HL-60/S4 (cell line): ENCODE data around the gene PHC2.
"Not testable (repeated sequence)": the region's sequence is repeated elsewhere in the genome, so short reads cannot be mapped to it uniquely, and the experiment has no call there.

Experiments
- in situ Hi-C: fragments of 300-500 bp; cut with MboI; formaldehyde crosslinking; loops from 2 replicates; pipeline ENCODE4 v1.14.3; 2022; ENCODE audit warnings: low sequenced_read_pairs

The PHC2 gene

GRCh38 chr1:33320619-33321165, 110.2 kb downstream of the PHC2 start, which contains the start of gene A3GALT2:
Gene A3GALT2 (minus strand): TSS chr1:33321098. CDS start chr1:33321098, 0 bp downstream.
- in situ Hi-C loops = no loop called here

GRCh38 chr1:33319949-33320618, 110.8 kb downstream of the PHC2 start:
- in situ Hi-C loops = no loop called here

GRCh38 chr1:33319186-33319948, 111.5 kb downstream of the PHC2 start:
- in situ Hi-C loops = no loop called here

- in situ Hi-C loops = no loop called here
Observed at GRCh38 chr1:33317946-33318345, 112.9 kb downstream of the PHC2 start.

GRCh38 chr1:33317354-33317753, 113.5 kb downstream of the PHC2 start:
- in situ Hi-C loops = no loop called here

- in situ Hi-C loops = no loop called here
Observed at GRCh38 chr1:33316601-33317000, 114.3 kb downstream of the PHC2 start.

GRCh38 chr1:33314416-33314815, 116.5 kb downstream of the PHC2 start:
- in situ Hi-C loops = no loop called here

GRCh38 chr1:33312413-33312749, 118.5 kb downstream of the PHC2 start:
- in situ Hi-C loops = no loop called here

- in situ Hi-C loops = no loop called here
Observed at GRCh38 chr1:33311706-33312412, 119.0 kb downstream of the PHC2 start.

GRCh38 chr1:33310702-33311101, 120.2 kb downstream of the PHC2 start:
- in situ Hi-C loops = no loop called here

- in situ Hi-C loops = not testable (repeated sequence)
Observed at GRCh38 chr1:33309351-33309750, 121.5 kb downstream of the PHC2 start.

GRCh38 chr1:33307494-33307864, 123.4 kb downstream of the PHC2 start:
- in situ Hi-C loops = no loop called here

- in situ Hi-C loops = no loop called here
Observed at GRCh38 chr1:33306653-33307493, 124.0 kb downstream of the PHC2 start.

- in situ Hi-C loops = no loop called here
Observed at GRCh38 chr1:33305816-33306652, 124.9 kb downstream of the PHC2 start.

GRCh38 chr1:33305016-33305415, 125.9 kb downstream of the PHC2 start:
- in situ Hi-C loops = no loop called here

GRCh38 chr1:33302325-33302724, 128.6 kb downstream of the PHC2 start:
- in situ Hi-C loops = no loop called here

- in situ Hi-C loops = no loop called here
Observed at GRCh38 chr1:33301273-33301984, 129.5 kb downstream of the PHC2 start.

- in situ Hi-C loops = no loop called here
Observed at GRCh38 chr1:33300673-33301072, 130.2 kb downstream of the PHC2 start.
